Activated effector memory CD4-positive, alpha-beta T cell treated with Interleukin-2 at 50 U/mL for 16 hours (primary cell): ENCODE data around the gene RARG.
"Not testable (repeated sequence)": the region's sequence is repeated elsewhere in the genome, so short reads cannot be mapped to it uniquely, and the experiment has no call there.

Source experiments
- DNase-seq: peaks from one replicate; pipeline ENCODE4 v3.0.0-alpha.2; 2020

RARG gene

DNA sequence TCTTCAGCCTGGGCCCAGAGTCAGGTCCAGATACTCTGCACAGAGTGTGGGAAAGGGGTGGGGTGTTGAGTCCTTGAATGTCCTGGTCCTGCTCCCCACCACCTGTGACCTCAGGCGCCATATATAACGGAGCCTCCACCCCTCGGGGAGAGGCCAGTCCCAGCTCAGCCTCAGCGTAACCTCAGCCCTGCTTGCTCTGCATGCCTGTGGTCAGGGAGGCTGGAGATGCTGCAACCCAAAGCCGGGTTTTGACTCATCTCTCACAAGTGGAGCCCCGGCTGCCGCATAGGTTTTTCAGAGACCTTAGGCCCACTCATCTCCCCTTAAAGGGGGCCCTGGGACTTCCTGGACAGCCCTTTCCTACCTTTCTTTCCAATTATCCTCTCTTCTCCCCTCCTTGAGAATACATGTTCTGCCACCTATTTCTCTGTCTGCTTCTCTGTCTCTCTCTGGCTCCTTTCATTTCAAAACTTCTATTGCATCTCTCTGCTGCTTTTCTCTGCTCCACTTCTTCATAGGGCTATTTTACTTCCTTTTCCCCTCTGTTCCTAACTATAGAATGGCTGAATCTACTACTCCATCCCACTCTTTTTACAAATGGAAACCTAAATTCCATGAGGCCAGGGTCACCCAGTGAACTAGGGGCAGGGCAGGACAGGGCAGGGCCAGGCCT lies 26.1 kb downstream of the RARG start:
- peak; percentile 57 for DNase-seq

DNA sequence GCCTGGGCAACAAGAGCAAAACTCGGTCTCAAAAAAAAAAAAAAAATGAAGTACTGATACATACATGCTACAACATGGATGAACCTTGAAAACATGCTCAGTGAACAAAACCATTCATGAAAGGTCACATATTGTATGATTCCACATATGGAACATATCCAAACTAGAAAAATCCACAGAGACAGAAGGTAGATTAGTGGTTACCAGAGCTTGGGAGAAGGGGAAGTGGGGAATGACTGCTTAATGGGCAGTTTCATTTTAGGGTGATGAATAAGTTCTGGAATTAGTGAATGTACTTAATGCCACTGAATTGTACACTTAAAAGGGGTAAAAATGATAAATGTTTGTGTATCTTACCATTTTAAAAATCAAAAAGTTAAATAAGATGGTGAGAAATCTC lies 27.7 kb downstream of the RARG start:
- no peak for DNase-seq

DNA sequence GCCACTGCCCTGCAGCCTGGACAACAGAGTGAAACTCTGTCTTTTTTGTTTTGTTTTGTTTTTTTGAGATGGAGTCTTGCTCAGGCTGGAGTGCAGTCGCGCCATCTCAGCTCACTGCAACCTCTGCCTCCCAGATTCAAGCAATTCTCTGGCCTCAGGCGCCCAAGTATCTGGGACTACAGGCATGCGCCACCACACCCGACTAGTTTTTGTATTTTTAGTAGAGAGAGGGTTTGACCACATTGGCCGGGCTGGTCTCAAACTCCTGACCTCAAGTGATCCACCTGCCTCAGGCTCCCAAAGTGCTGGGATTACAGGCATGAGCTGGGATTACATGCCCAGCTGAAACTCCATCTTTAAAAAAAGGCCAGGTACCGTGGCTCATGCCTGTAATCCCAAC lies 29.7 kb downstream of the RARG start:
- not testable (repeated sequence) for DNase-seq

DNA sequence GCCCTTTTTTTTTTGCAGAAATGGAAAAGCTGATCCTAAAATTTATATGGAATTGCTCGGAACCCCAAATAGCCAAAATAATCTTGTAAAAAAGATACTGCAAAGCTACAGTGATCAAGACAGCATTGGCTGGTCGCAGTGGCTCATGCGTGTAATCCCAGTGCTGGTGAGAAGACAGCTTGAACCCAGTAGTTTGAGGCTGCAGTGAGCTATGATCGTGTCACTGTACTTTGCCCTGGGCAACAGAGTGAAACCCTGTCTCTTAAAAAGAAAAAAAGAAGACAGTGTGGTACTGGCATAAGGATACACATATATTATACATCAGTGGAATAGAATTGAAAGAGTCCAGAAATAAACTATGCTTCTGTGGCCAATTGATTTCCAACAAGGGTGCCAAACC lies 30.4 kb downstream of the RARG start:
- DNase-seq, result no peak

DNA sequence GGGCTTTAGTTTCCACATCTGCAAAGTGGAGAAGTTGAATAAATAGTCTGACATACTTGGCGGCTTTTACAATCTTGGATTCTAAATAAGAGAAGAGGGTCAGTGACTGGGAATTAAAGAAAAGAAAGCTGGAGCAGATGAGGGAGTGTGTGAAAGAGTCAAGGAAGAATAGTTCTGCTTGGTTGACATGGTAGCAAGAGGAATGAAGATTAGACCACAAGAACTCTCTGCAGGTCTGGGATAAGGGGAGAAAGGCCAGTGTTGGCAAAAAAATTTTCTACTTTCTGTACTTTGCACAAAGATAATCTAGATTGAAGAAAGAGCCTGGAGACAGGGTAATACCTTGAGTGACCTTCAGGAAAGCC lies 30.9 kb downstream of the RARG start:
- no peak for DNase-seq

DNA sequence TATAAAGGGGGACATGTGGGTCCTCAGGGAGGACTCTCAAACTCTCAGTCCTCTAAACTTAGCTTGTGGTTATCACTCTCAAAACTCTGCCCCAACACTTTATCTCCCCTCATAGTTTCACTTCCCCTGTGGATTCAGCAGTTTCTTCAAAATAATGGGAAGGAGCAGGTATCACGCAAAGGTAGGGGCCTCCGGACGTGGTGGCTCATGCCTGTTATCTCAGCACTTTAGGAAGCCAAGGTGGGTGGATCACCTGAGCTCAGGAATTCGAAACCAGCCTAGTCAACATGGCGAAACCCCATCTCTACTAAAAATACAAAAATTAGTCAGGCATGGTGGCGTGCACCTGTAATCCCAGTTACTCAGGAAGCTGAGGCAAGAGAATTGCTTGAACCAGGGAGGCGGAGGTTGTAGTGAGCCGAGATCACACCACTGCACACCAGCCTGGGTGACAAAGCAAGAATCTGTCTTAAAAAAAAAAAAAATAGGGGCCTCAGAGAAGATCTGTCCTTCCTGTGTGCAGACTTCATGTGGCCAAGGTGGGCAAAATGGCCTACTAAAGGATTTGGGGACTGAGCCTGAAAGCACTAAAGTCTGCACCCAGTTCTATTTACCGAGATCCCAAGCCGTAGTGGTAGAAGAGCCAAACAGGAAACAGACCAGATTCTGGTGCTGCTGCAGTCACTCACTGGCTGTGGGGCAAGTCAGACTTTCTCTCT lies 31.4 kb downstream of the RARG start:
- no peak for DNase-seq

DNA sequence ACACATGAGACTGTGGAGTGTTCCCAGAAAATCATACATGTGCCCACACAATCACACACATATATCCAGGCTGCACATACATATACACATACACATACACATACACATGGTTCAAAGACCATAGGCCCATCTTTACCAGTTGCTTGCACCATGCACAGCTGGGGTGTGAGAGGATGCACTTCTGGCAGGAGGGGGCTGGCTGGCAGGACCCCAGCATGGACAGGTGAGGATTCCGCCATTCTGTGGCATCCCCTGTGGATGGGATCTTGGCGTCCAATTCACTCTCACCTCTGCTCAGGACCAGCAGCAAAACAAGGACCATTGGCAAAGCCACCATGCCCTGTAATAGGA lies 31.9 kb downstream of the RARG start:
- DNase-seq, result no peak

DNA sequence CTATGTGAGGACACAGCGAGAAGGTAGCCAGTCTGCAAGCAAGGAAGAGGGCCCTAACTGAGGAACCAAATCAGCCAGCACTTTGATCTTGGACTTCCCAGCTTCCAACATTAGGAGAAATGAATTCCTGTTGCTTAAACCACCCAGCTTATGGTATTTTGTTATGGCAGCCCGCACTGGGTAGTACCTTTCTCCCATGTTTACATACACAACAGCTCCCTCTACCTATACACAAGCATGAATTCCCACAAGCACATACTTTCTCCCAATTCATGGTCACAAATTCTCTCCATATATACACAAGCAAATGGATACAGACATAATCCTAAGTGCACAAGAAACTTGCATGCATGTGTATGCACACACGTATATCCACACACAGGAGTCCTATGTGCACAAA lies 32.3 kb downstream of the RARG start:
- no peak for DNase-seq

DNA sequence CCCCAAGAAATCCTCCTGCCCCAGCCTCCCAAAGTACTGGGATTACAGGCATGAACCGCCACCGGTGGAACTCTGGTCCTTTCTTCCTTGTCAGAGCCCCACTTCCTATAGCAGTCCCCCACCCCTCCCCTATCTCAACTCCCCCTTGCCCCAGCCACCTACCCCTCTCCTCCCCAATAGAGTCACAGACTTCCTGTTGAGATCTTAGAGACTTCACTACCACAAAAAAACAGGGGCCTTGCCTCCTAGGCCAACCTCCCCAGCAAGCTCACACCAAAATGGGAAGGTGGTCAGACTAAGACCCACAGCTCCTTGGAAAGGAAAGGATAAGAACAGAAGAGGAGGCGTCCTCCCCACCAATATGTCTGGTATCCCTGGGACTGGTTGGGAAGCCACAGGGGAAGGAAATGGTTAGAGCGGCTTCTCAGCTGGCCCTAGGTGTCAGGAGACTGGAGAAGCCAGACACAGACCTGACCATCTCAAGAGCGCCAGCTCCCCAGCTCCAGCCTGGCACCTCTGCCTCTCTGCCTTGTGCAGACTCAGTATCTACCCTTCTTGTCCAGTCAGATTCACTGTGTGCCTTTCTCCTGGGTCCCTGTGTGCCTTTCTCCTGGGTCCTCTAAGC lies 33.4 kb downstream of the RARG start:
- no peak for DNase-seq

DNA sequence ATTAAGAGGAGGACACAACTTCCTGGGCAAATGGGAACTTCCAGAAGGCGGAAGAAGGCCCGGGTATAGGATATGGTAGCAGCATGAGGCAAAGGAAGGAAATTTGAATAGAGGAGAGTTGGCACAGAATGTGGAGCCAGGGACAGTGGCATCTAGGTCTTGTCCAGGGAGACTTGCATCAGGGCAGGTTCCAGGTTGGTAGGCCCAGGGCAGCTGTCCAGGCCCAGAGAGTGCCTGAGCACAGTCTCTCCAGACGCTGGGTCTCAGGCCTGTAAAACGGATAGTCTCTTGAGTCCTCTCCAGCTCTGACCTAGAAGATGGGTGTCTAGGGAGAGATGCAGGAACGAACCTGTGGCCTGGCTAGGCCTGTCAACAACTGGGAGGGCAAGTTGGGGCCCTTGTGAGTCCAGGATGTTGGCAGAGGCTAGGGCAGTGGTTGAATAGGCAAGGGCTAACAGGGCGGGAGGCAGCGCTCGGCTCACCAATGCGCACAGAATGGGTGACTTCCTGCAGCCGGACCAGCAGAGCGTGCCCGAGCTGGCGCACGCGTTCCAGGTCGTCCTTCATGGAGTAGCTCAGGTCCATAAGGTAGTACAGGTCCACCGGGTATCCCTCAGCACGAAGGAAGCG lies 34.9 kb downstream of the RARG start:
- no peak for DNase-seq

DNA sequence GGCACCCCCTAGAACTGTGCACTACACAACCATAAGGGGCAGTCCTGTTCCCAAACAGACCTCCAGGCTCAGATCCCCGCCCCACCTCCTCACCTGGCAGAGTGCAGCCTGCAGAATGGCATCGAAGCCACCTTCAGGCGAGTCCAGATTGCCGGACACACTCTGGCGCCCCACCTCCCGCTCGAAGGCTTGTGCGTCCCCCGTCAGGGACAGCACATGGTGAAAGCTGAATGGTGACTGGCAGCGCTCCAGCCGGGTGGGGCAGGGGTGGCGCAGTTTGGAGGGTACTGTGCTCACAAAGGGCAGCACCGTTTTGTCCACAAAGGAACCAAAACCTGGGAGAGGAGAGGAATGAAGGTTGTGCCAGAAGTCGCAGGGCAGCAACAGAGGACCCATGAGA lies 35.5 kb downstream of the RARG start:
- no peak for DNase-seq

DNA sequence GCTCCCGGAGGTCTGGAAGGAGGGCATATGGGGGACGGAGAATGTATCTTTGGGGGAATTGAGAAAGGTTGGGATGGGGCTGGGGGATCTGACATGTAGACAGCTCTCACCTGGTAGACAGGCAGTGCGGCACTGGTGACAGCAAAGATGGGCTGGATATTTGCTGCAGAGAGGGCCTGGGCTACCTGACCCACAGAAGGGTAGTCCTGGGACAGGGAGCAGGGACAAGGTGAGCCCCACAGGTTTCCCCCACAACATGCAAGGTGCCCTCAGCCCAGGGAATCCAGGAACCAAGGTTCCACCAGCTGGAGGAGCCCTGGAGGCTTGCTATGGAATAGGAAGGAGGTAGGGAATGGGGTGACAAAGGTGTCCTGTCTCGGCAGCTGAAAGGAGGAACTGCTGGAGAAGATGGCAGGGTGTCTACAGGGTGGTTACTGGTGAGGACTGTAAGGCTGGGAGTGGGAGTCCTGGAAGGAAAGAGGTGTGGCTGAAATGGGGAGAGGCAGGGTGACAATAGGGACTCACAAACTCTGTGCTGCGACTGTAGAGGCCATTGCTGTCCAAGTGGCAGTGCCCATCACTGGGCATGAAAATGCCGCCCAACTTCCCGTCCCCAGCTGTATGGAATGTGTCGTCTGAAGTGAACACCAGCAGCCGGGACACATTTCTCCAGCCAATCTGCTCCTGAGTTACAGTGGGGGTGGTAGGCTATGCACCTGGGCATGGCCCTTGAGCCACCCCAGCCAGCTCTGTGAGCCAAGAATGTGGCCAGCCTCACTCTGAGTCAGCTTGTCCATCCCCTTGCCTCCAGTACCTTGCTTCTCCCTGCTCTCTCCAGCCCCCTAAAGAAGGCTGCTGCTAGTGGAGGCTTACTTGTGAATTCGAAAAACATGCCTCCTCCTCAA lies 36.2 kb downstream of the RARG start:
- DNase-seq, result no peak

DNA sequence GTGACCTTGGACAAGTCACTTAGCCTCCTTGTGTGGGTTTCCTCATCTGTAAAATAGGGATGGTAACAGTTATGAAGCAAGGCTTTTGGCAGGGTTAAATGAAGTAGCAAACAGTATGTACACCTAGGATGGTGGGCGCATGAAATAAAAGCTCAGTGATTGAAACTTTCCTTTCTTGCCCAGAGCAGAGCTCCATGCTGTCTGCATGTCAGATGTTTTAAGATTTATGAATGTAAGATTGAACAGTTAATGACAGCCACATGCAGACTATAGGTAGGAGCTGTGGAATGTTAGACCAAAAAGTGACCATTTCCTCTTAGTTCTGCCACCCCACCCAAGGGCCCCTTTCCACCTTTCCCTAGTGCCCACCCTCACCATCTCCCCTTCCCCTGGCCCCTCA lies 37.0 kb downstream of the RARG start:
- DNase-seq, result no peak

DNA sequence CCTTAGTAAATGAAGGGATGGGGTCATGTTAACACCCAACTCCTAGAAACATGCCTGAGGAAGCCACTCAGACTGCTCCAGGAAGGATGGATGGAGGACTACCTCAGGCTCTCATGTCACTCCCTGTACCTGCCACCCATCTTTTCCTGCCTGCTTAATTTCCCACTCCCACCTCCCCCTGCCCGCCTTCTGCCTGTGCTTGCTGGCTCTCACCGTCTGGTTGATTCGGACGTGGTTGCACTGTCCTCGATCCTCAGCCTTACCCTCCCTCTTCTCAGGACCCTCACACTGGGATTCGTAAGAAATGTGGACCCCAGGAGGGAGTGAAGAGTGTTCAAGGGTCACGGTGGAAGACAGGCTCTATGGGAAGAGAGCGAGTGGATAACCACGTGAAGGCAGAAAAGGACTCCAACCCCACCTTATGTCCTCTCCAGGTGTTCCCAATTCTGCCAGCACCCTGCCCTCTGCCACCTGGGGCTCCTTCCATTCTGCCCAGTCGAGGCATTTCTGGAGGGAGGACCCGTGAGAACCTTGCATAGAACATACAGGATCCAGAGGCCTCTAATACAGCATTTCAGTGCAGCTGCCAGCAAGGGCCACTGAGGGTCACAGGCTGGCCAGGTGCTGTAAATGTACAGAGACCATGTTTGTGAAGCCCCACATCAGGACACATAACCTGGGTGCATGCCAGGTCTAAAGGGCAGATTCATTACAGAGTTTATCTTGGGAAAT lies 37.9 kb downstream of the RARG start:
- DNase-seq, result no peak

DNA sequence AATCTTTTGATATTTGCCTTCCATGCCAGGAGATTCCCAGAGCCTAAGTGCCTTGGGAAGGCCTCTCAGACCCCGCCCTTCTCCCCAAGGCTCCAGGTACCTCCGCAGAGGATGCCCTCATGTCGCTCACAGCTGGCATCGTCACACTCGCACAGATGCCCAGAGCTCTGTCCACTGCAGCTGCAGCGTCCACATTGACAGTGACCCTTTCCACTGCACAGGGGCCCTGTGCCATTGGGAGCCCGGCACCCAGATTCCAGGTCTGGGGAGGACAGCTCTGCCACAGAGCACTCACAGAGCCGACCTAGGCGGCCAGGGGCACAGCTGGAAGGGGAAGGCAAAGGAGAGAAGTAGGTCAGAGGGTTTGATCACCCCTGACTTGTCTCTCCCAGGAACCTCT lies 39.0 kb downstream of the RARG start:
- DNase-seq, result no peak

DNA sequence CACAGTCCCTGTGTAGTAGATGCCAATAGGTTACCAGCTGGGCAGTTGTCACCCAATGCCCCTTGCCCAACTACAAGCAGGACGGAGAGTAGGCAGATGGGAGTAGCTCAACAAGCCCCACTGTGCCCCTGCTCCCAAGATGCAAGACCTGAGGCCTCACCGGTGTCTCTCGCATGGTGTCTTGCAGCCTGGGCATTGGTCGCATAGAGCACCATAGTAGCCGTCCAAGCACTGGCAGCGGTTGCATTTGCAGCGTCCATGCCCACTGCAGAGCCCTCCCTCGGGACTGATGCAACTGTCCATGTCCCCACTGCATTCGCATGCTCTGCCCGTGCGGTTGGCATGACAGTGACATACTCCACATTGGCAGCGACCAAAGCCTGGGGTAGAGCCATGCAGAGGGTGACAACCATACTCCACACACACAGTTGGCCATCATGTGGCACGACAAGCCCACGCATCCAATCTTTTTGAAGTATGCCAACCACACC lies 39.4 kb downstream of the RARG start:
- DNase-seq, result no peak

DNA sequence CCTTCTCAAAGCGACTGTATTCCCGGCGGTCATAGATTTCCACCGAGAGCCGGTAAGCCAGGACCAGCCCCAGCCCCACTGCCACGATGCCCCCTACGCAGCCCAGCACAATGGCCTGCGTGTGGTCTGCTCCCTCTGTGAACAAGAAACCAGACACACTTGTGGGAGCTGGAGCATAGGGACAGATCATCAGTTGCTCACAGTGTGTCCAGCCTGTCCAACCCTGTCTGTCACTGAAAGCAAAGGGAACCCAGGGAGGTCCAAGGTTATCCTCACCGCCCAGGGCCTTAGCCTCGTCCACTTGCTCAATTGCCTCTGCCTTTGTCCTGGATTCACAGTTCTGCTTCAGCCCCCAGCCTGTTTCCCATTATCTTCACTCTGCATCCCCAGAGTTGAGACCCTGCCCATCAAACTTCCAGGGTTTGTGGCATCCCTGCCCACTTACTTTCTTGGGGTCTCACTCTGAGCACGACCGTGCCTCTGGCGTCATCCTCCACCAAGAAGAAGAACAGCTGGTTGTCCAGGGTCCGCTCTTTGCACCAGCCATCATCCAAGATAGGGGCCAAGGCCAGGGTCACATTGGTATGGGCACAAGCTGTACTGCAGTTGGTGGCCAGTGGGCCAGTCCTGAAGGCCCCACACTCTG lies 40.0 kb downstream of the RARG start:
- DNase-seq, result no peak

DNA sequence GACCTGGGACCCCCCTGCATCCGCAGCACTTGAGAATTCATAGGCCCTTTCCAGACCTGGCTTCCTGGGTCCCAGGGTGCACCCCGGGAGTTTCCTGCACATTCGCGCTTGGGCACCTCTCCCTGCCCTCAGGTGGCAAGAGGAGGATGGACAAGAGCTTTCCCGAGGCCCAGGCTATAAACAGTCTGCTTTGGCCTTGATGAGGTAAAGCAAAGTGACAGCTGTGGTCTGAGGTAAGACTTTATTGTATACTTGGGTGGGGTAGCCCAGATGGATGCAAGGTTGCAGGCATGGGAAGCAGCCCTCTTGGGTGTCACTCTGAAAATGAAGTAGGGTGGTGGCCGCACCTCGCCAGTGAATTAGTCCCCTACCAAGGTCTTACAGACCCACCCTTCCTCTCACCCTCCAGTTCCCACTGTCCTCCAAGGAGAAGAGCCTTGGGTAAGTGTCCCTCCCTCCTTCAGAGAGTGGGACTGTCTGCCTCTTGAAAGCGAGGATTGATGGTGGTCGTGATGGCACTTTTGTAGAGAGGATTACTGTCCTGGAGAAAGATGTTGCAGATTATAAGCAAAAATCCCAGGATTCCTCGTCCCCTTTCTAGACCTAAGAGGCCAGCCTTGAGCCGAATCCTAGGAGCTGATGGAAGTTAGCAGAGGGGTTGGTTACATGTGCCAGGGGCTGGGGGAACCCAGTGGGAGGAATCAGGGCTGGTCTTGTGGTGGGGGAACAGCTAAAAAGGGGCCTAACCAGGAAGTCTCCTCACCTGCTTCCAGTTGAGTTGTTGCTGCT lies 40.7 kb downstream of the RARG start:
- no peak for DNase-seq

DNA sequence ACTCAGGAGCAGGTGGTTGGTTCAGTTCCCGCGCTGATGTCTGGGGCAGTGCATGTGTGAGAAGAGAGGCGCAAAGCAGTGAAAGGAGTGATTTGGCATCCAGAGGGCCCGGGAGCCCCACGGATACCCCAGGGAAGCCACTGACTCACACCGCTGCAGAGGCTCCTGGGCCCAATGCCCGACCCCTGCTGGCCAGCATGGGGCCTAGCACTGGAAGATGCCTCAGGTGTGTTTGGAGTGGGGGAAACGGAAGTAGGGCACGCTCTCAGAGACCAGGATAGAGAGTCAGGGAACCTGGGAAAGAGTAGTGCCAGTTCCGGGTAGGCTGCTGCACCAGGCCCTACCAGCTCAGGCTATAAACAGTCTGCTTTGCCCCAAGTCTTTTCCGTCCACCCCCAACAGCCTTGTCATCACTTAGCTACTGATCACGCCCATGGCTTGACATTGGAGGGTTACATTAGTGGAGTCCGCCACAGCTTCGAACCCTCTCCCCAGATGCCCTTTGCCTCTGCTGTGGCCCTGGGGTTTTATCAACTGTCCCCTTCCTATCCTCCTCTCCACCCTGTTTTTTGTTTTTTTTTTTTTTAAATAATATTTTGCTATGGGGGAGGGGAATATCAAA lies 41.8 kb downstream of the RARG start:
- no peak for DNase-seq
